OCI-LY7 (cell line): ENCODE data around the gene SNAPC2. TPM values are rescaled to one million over a fixed set of nuclear protein-coding genes. Genes with fewer than 3 reads are reported as not detected.
"Not testable (repeated sequence)": the region's sequence is repeated elsewhere in the genome, so short reads cannot be mapped to it uniquely, and the experiment has no call there.

Source experiments
- BruUV-seq: library from RNA; stranded (reverse); fragments of 400-500 nt; replicated peaks from 2 replicates; lab custom pipeline; 2021; lab: Mats Ljungman, UMichigan
- CTCF ChIA-PET: fragments of 300-600 bp; sonication (Branson Sonifier 250); formaldehyde crosslinking; loops from one replicate; lab custom pipeline; 2022; ENCODE audit warnings: antibody characterized with exemption; ENCODE audit not compliant: unreplicated experiment; lab: Charles Lee
- POLR2A ChIA-PET: fragments of 300-600 bp; sonication (Branson Sonifier 250); formaldehyde crosslinking; loops from one replicate; lab custom pipeline; 2022; ENCODE audit warnings: antibody characterized with exemption; lab: Charles Lee
- DNase-seq: peaks from one replicate; pipeline ENCODE4 v3.0.0-alpha.2; 2015; ENCODE audit warnings: low spot score
- H2AFZ ChIP-seq: fragments of 200-600 bp; sonication (generic), shearing (Covaris generic); 2 replicates; pipeline ENCODE4 v1.6.1; 2014; ENCODE audit warnings: mild to moderate bottlenecking, antibody characterized with exemption, low read length, moderate library complexity
- H3K27ac ChIP-seq: fragments of 200-600 bp; sonication (generic); 2 replicates; pipeline ENCODE4 v1.5.1; 2014; ENCODE audit warnings: mixed run types, low read depth, mild to moderate bottlenecking, moderate library complexity, low read length, inconsistent platforms; ENCODE audit not compliant: poor library complexity, severe bottlenecking
- H3K36me3 ChIP-seq: fragments of 200-600 bp; sonication (generic); 2 replicates; pipeline ENCODE4 v1.6.1; 2014; ENCODE audit warnings: mild to moderate bottlenecking, antibody characterized with exemption, low read length, moderate library complexity, mixed read lengths; ENCODE audit not compliant: insufficient read depth
- H3K4me1 ChIP-seq: fragments of 200-600 bp; sonication (generic); 2 replicates; pipeline ENCODE4 v1.5.1; 2014; ENCODE audit warnings: mild to moderate bottlenecking, low read length; ENCODE audit not compliant: insufficient read depth, poor library complexity, severe bottlenecking
- H3K4me2 ChIP-seq: fragments of 200-600 bp; sonication (generic); 2 replicates; pipeline ENCODE4 v1.6.1; 2014; ENCODE audit warnings: mild to moderate bottlenecking, low read length
- H3K4me3 ChIP-seq: fragments of 200-600 bp; sonication (generic); 2 replicates; pipeline ENCODE4 v1.5.1; 2014; ENCODE audit warnings: mild to moderate bottlenecking, low read depth, low read length; ENCODE audit not compliant: poor library complexity, severe bottlenecking
- H3K79me2 ChIP-seq: fragments of 200-600 bp; sonication (generic); 2 replicates; pipeline ENCODE4 v1.6.1; 2016; ENCODE audit warnings: low read depth, mild to moderate bottlenecking, low read length, moderate library complexity, mixed read lengths; ENCODE audit not compliant: insufficient read depth
- H3K9me2 ChIP-seq: fragments of 200-600 bp; sonication (generic); 2 replicates; pipeline ENCODE4 v1.6.1; 2016; ENCODE audit warnings: mild to moderate bottlenecking, low read length, mixed read lengths; ENCODE audit not compliant: insufficient read depth
- H3K9me3 ChIP-seq: fragments of 200-600 bp; sonication (generic); 2 replicates; pipeline ENCODE4 v1.6.1; 2014; ENCODE audit warnings: mild to moderate bottlenecking, mixed run types, low read length, mixed read lengths
- H4K20me1 ChIP-seq: fragments of 200-600 bp; sonication (generic); 2 replicates; pipeline ENCODE4 v1.6.1; 2014; ENCODE audit warnings: mild to moderate bottlenecking, antibody characterized with exemption, low read length, moderate library complexity, mixed read lengths; ENCODE audit not compliant: insufficient read depth
- CTCF ChIP-seq: fragments of 200-600 bp; sonication (generic); conservative IDR thresholded peaks from 2 replicates; pipeline ENCODE4 v1.5.1; 2014; ENCODE audit warnings: mild to moderate bottlenecking, antibody characterized with exemption, low read length, moderate library complexity, mixed read lengths
- EZH2phosphoT487 ChIP-seq: fragments of 200-600 bp; sonication (generic); IDR thresholded peaks from 2 replicates; pipeline ENCODE4 v1.6.1; 2018; ENCODE audit warnings: low read depth, borderline replicate concordance, mild to moderate bottlenecking, mixed run types, antibody characterized with exemption, low read length, moderate library complexity, mixed read lengths
- intact Hi-C: fragments of 100-400 bp; cut with micrococcal nuclease; formaldehyde crosslinking; loops from one replicate; pipeline ENCODE4 v1.10.0; 2022; ENCODE audit not compliant: unreplicated experiment
- total RNA-seq, 2 experiments: library from RNA; depleted of rRNA in 1 of 2; stranded (reverse); fragments of >200 nt in 1 of 2; shearing (Covaris generic) in 1 of 2; gene quantifications; 2 replicates each; pipeline ENCODE4 v1.2.3, GENCODE V29; 2014 to 2022

The SNAPC2 gene
- total RNA-seq, 2 experiments from 2014 or later: 4.9 to 8.2 TPM

DNA sequence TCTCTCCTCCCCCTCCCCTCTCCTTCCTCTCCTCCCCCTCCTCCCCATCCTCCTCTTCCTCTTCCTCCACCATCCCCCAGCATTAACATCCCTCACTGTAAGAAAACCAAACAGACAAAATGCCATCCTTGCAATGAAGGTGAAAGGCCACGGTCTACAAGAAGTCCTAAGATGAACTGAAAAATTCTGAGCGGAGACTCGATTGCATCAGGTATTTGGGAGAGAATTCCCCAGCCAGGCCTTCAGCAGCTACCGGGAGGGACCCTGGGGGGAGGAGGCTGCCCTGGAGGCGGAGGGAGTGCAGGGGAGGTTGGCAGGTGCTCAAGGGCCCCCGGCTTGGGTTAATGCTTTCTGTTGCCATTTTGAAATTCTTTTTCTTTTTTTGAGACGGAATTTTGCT lies 33.4 kb downstream of the SNAPC2 start:
- no peaks in the 10 kb centered on the region for H3K9me3 ChIP-seq
- no peaks in the 10 kb centered on the region for H3K79me2 ChIP-seq
- H3K27ac ChIP-seq: no peak overlapping the region
- no peaks in the 10 kb centered on the region for H3K9me2 ChIP-seq
- no peaks in the 10 kb centered on the region for H3K4me1 ChIP-seq
- no peak overlapping the region for H2AFZ ChIP-seq
- no peak overlapping the region for H3K4me2 ChIP-seq
- H4K20me1 ChIP-seq: no peaks in the 10 kb centered on the region
- 0 out of 2 replicates have a peak, but pooled peaks cover 7% of the 10 kb centered on the region for H3K36me3 ChIP-seq
- no TSS peak for BruUV-seq
- DNase-seq: no peak
- TF ChIP-seq CTCF (no peak), EZH2phosphoT487 (no peak)
- CTCF ChIA-PET: interaction anchor here (0.6 kb wide), 2 partner anchors 496 to 632 kb away, joined by 3 to 4 read pairs; no protein-coding TSS in a partner anchor
- POLR2A ChIA-PET: no interaction called here
- intact Hi-C loops: no loop called here
- no peak overlapping the region for H3K4me3 ChIP-seq

DNA sequence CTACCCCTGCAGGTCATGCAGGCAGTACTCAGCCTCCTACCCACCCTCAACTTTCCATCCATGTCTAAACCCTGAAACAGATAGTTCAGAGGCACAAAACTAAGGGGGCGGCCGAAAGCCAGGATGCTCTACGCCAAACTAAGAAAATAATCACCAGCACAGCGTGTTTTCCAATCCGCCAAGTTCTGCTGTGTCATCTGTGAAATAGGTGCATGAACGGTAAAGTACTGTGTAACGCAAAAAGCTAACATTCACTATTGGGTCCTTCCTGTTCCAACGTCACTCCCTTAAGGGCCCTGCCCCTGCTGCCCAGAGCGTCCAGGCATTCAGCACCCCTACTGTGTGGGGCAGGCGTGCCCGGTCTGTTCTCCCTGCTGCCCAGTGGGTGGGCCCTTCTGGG lies 35.6 kb downstream of the SNAPC2 start:
- no peak for DNase-seq
- ChIA-PET POLR2A (no interaction called here), CTCF (no interaction called here)
- H3K79me2 ChIP-seq: no peaks in the 10 kb centered on the region
- no peaks in the 10 kb centered on the region for H3K4me1 ChIP-seq
- H4K20me1 ChIP-seq: no peaks in the 10 kb centered on the region
- intact Hi-C loops: no loop called here
- no peak overlapping the region for H3K27ac ChIP-seq
- no TSS peak for BruUV-seq
- H3K4me2 ChIP-seq: no peak overlapping the region
- H2AFZ ChIP-seq: no peak overlapping the region
- no peaks in the 10 kb centered on the region for H3K9me2 ChIP-seq
- H3K36me3 ChIP-seq: peaks cover 26% of the 10 kb centered on the region; the same call in 1 of the 2 replicates
- H3K9me3 ChIP-seq: no peaks in the 10 kb centered on the region
- TF ChIP-seq CTCF (no peak), EZH2phosphoT487 (no peak)
- no peak overlapping the region for H3K4me3 ChIP-seq

DNA sequence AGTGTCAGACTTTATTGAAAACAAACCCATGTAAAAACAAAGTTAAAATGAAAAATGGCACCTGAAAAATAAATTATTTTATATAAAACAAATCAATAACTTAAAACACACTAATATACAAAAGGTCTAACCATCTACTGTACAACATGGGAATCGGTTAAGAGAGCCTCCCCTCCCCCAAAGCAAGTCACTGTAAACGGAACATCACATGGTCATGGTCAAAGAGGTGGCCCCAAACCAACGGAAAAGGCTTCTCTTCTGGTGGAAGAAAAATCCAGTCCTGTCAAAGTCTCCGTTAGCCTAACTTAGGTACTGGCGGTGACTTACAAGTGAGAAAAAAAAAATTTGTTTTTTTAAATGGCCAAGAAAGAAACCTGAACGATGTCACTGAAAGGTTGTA lies 39.1 kb downstream of the SNAPC2 start:
- Histone ChIP-seq H3K27ac (no peak overlapping the region), H4K20me1 (no peaks in the 10 kb centered on the region), H3K9me2 (no peaks in the 10 kb centered on the region), H3K36me3 (peaks cover 60% of the 10 kb centered on the region), H3K4me2 (no peak overlapping the region), H3K4me3 (no peak overlapping the region), H3K9me3 (no peaks in the 10 kb centered on the region), H2AFZ (no peak overlapping the region), H3K4me1 (no peaks in the 10 kb centered on the region), H3K79me2 (no peaks in the 10 kb centered on the region)
- no peak for DNase-seq
- CTCF ChIA-PET: no interaction called here
- intact Hi-C loops: no loop called here
- BruUV-seq: no TSS peak
- no peak for TF ChIP-seq EZH2phosphoT487
- no peak for TF ChIP-seq CTCF
- POLR2A ChIA-PET: interaction anchor here (1.6 kb wide), 1 partner anchor 15 kb away, joined by 5 read pairs; no protein-coding TSS in a partner anchor

GRCh38 chr19:7961082-7961481 lies 40.9 kb downstream of the SNAPC2 start:
- H2AFZ ChIP-seq, H3K4me3 ChIP-seq, DNase-seq, H3K79me2 ChIP-seq, H3K9me2 ChIP-seq, H3K4me1 ChIP-seq, H3K9me3 ChIP-seq, BruUV-seq, H3K4me2 ChIP-seq, H4K20me1 ChIP-seq, CTCF ChIA-PET, intact Hi-C loops, H3K27ac ChIP-seq: not testable (repeated sequence)
- POLR2A ChIA-PET: interaction anchor here (0.8 to 1.2 kb wide), 2 partner anchors 17 to 89 kb away, joined by 4 to 5 read pairs; partner anchors contain the start of gene TIMM44
- peaks cover 79% of the 10 kb centered on the region for H3K36me3 ChIP-seq
